ENCODE results near the gene SPOUT1. TPM values are rescaled to one million over a fixed set of nuclear protein-coding genes. Genes with fewer than 3 reads are reported as not detected.
"Not testable (repeated sequence)": the region's sequence is repeated elsewhere in the genome, so short reads cannot be mapped to it uniquely, and the experiment has no call there.

The SPOUT1 gene, protein sequence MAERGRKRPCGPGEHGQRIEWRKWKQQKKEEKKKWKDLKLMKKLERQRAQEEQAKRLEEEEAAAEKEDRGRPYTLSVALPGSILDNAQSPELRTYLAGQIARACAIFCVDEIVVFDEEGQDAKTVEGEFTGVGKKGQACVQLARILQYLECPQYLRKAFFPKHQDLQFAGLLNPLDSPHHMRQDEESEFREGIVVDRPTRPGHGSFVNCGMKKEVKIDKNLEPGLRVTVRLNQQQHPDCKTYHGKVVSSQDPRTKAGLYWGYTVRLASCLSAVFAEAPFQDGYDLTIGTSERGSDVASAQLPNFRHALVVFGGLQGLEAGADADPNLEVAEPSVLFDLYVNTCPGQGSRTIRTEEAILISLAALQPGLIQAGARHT
- 66.4 and 67.6 TPM in 2 replicates for total RNA-seq (2021)
- percentile 71 among the genes with signal in this experiment for Bru-seq, nascent RNA
- BruChase-seq, experiment 1, labeled RNA remaining after a 2-hour chase: percentile 74 among the genes with signal in this experiment
- BruChase-seq, experiment 2, labeled RNA remaining after a 6-hour chase: percentile 79 among the genes with signal in this experiment
- long read RNA-seq, full-length matches to known transcripts: 111 of 171 reads
- long read RNA-seq, partial matches to known transcripts: 8 of 171 reads
- long read RNA-seq, other reads (novel, unspliced or antisense): 52 of 171 reads

DNA sequence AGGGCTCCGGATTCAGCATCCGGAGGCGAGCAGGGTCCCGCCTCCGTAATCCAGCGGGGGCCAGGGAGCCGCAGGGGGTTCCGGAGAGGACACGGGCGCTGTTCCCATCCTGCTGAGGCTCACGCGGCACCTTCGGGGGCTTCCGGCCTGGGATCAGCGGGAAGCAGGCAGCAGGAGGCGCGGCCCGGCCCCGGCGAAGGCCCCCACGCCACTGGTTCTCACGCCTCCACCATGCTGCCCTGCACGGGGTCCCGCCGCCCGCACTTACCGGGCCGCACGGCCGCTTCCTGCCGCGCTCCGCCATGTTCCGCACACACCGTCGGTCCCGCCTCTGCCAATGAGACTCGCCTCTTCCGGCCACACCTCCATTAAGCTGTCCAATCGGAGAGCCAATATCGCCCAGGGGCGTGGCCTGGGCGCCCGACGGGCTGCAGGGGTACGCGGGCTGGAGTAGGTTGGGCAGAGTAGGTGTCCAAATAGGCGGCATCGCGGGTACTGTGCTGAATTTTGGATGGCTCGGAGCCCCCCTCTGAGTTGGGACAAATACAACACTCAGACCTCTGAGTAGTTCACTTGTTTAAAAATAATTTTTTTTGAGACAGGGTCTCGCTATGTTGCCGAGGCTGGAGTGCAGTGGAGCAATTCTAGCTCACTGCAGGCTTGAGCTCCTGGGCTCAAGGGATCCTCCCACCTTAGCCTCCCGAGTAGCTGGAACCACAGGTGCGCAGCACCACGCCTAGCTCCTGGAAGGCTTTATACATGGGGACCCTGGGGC is at the start of gene SPOUT1:
Gene SPOUT1, minus strand, starts transcription at position 318 of the 775 bp plus-strand sequence. Its CDS starts 14 bp downstream, at position 304.
- Histone ChIP-seq H3K4me3 (ENCODE audit: low read depth, low read length, poor library complexity, severe bottlenecking) (peak within 1 kb of the TSS; percentile 63), H3K4me1 (ENCODE audit: insufficient read depth, low read length, poor library complexity, severe bottlenecking) (peaks cover 7% of the 10 kb centered on the region), H3K27me3 (replicated peaks; ENCODE audit: insufficient read depth, low read depth, low read length, poor library complexity) (no peaks in the 10 kb centered on the region), H3K27ac (ENCODE audit: low read depth, low read length, poor library complexity, severe bottlenecking) (peak within 1 kb of the TSS; percentile 82), H3K36me3 (ENCODE audit: insufficient read depth, low read length, poor library complexity, severe bottlenecking) (peaks cover 35% of the 10 kb centered on the region), H3K9me3 (ENCODE audit: low read depth, low read length, poor library complexity, severe bottlenecking) (no peaks in the 10 kb centered on the region)
- intact Hi-C loops (cut with micrococcal nuclease; ENCODE audit: unreplicated experiment): no loop called here
- ChIA-PET CTCF (interaction anchor here (1.0 to 1.7 kb wide), 2 partner anchors 10 to 11 kb away, joined by 6 to 10 read pairs; partner anchors contain the start of gene ENDOG), POLR2A (ENCODE audit: low non-redundant PET) (interaction anchor here (0.6 kb wide), 3 partner anchors 8 to 96 kb away, joined by 3 read pairs; no protein-coding TSS in a partner anchor)
- TF ChIP-seq, protein P1, sequence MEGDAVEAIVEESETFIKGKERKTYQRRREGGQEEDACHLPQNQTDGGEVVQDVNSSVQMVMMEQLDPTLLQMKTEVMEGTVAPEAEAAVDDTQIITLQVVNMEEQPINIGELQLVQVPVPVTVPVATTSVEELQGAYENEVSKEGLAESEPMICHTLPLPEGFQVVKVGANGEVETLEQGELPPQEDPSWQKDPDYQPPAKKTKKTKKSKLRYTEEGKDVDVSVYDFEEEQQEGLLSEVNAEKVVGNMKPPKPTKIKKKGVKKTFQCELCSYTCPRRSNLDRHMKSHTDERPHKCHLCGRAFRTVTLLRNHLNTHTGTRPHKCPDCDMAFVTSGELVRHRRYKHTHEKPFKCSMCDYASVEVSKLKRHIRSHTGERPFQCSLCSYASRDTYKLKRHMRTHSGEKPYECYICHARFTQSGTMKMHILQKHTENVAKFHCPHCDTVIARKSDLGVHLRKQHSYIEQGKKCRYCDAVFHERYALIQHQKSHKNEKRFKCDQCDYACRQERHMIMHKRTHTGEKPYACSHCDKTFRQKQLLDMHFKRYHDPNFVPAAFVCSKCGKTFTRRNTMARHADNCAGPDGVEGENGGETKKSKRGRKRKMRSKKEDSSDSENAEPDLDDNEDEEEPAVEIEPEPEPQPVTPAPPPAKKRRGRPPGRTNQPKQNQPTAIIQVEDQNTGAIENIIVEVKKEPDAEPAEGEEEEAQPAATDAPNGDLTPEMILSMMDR (conservative IDR thresholded peaks at IDR 0.05; ENCODE audit: low read depth, low read length): no peak
- TF ChIP-seq EZH2 (IDR thresholded peaks at IDR 0.05; ENCODE audit: borderline replicate concordance, low read depth, low read length, poor library complexity, severe bottlenecking): no peak
- DNase-seq (ENCODE audit: low spot score): peak; percentile 97
- no TSS peak for BruUV-seq (replicated peaks)

DNA sequence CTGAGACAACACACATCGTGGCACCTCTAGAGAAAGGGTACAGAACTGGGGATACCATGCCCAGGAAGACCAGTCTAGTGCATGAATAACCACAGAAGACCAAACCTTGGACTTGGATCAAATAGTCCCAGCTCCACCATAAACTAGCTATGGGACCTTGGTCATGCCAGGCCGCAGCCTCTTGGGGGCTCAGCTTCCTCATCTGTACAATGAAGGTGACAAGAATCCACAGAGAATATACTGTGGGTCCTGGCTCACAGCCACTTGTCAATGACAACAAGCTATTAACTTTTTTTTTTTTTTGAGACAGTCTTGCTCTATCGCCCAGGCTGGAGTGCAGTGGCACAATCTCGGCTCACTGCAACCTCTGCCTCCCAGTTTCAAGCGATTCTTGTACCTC is 48.3 kb upstream of the SPOUT1 start:
- no TSS peak for BruUV-seq (replicated peaks)
- intact Hi-C loops (cut with micrococcal nuclease; ENCODE audit: unreplicated experiment): no loop called here
- no peaks in the 10 kb centered on the region for H3K36me3 ChIP-seq (ENCODE audit: insufficient read depth, low read length, poor library complexity, severe bottlenecking)
- H3K27me3 ChIP-seq (replicated peaks; ENCODE audit: insufficient read depth, low read depth, low read length, poor library complexity): no peaks in the 10 kb centered on the region
- H3K9me3 ChIP-seq (ENCODE audit: low read depth, low read length, poor library complexity, severe bottlenecking): no peaks in the 10 kb centered on the region
- CTCF ChIA-PET: interaction anchor here (0.6 to 0.8 kb wide), 3 partner anchors 34 to 68 kb away, joined by 3 read pairs; no protein-coding TSS in a partner anchor
- DNase-seq (ENCODE audit: low spot score): peak; percentile 39
- H3K4me3 ChIP-seq (ENCODE audit: low read depth, low read length, poor library complexity, severe bottlenecking): no peak overlapping the region
- TF ChIP-seq EZH2 (IDR thresholded peaks at IDR 0.05; ENCODE audit: borderline replicate concordance, low read depth, low read length, poor library complexity, severe bottlenecking): no peak
- TF ChIP-seq, protein P1 (conservative IDR thresholded peaks at IDR 0.05; ENCODE audit: low read depth, low read length): no peak
- peak overlapping the region; percentile 10 for H3K27ac ChIP-seq (ENCODE audit: low read depth, low read length, poor library complexity, severe bottlenecking)
- POLR2A ChIA-PET (ENCODE audit: low non-redundant PET): interaction anchor here (0.7 kb wide), 1 partner anchor 59 kb away, joined by 5 read pairs; the partner anchor contains the start of gene ENDOG
- peaks cover 9% of the 10 kb centered on the region for H3K4me1 ChIP-seq (ENCODE audit: insufficient read depth, low read length, poor library complexity, severe bottlenecking)

DNA sequence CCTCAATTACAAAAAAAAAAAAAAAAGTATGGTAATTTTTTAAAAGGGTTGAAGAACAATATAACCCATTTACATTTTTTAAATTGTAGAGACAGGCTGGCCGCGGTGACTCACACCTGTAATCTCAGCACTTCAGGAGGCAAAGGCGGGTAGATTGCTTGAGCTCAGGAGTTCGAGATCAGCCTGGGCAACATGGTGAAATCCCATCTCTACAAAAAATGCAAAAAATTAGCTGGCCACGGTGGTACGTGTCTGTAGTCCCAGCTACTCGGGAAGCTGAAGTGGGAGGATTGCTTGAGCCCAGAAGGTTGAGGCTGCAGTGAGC is 41.3 kb upstream of the SPOUT1 start:
- POLR2A ChIA-PET (ENCODE audit: low non-redundant PET); BruUV-seq (replicated peaks); intact Hi-C loops (cut with micrococcal nuclease; ENCODE audit: unreplicated experiment); H3K27me3 ChIP-seq (replicated peaks; ENCODE audit: insufficient read depth, low read depth, low read length, poor library complexity); H3K9me3 ChIP-seq (ENCODE audit: low read depth, low read length, poor library complexity, severe bottlenecking); CTCF ChIA-PET; H3K4me1 ChIP-seq (ENCODE audit: insufficient read depth, low read length, poor library complexity, severe bottlenecking); H3K27ac ChIP-seq (ENCODE audit: low read depth, low read length, poor library complexity, severe bottlenecking); H3K36me3 ChIP-seq (ENCODE audit: insufficient read depth, low read length, poor library complexity, severe bottlenecking); H3K4me3 ChIP-seq (ENCODE audit: low read depth, low read length, poor library complexity, severe bottlenecking); DNase-seq (ENCODE audit: low spot score): not testable (repeated sequence)
